Activated gamma-delta T cell (primary cell): ENCODE measurements around the gene CCL14.
"Not testable (repeated sequence)": the region's sequence is repeated elsewhere in the genome, so short reads cannot be mapped to it uniquely, and the experiment has no call there.

Source experiments
- DNase-seq: peaks from one replicate; lab custom pipeline; 2025; lab: John Stamatoyannopoulos, UW

Gene CCL14

DNA sequence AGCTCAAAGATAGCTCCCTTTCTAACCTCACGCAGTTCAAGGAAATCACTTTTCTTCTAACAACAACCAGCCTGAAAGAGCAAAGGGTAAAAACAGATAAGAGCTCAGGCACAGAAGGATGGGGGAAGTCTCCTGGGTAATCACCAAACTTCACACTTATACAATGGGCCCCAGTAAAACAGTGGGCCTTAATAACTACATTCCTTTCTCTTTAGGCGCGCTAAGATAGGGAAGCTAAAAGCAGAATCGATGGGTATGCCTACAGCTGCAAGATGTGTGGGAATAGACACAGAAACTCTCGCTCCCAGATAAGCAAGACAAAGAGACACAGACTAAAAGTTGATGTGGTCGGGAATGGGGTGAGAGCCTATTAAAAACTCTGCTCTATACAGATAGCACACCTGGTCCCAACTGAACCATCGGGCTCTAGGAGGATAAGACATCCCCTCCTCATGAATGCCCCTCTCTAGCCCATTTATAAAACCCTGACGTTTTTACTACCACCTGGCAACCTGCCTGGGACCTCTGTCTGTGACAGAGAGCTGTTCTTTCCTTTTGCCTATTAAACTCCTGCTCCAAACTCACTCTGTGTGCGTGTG lies 43.8 kb downstream of the CCL14 start:
- DNase-seq, result no peak

DNA sequence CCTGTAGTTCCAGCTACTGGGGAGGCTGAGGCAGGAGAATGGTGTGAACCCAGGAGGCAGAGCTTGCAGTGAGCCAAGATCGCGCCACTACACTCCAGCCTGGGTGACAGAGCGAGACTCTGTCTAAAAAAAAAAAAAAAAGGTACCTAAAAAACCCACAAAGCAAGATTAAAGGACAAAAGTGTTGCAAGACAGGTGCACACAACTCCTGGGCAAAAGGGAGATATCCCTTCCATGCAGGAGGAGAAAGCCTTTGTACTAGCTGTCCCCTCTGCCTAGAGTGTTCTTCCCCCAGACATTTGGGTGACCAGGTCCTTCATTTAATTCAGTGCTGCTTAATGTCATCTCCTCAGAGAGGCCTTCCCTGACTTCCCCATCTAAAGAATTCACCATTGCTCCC lies 48.0 kb downstream of the CCL14 start:
- DNase-seq, result not testable (repeated sequence)

GRCh38 chr17:35936063-35936462 lies 50.5 kb downstream of the CCL14 start:
- DNase-seq, result no peak

DNA sequence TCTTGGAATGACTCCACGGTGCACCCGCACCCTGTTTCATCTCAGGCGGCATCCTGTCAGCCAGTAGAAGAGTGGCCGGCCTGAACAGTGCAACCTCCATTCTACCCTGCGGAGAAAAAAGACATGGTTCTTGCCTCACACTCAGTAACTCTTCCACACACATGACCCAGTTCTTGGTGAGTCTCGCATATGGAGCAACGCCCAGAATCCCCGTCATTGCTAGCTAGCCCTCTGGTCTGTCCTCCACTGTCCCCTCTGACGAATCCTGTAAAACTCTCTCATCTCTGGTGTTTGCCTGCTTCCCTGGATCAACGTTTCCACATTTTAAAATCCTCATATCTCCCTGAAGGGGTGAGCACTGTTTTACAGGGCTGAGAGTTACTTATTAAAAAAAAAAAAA lies 51.8 kb downstream of the CCL14 start:
- no peak for DNase-seq
